ENCODE measurements around the gene EXOC4. TPM values are rescaled to one million over a fixed set of nuclear protein-coding genes. Genes with fewer than 3 reads are reported as not detected.

Gene EXOC4
- total RNA-seq, 1 experiment from 2014 or later, result 75.8 TPM

- no peak overlapping the region for H4K8ac ChIP-seq (replicated peaks; ENCODE audit: insufficient read length, low read depth, low read length)
- Mint-ChIP-seq H3K4me3 (no peak overlapping the region), H3K36me3 (ENCODE audit: insufficient read depth in 1 of 3, low read depth in 3 of 3) (no peaks in the 10 kb centered on the region), H3K27me3 (ENCODE audit: low read depth) (no peaks in the 10 kb centered on the region), H3K9me3 (no peaks in the 10 kb centered on the region), H3K4me1 (peaks cover 9 to 13% of the 10 kb centered on the region in 2 experiments), H3K27ac (no peak overlapping the region)
- no peak overlapping the region for H3T11ph ChIP-seq (ENCODE audit: low read length)
- no peak overlapping the region for H3K4me2 ChIP-seq (ENCODE audit: insufficient read depth, insufficient read length, low read length)
- no peaks in the 10 kb centered on the region for H3K23me2 ChIP-seq (ENCODE audit: insufficient read length, low read depth, low read length, poor library complexity, severe bottlenecking)
- H3K56ac ChIP-seq (ENCODE audit: insufficient read length, low read depth, low read length), result no peak overlapping the region
- H3K27me3 ChIP-seq (ENCODE audit: insufficient read depth, low read length), result no peaks in the 10 kb centered on the region
- H3K79me2 ChIP-seq (ENCODE audit: insufficient read depth, low read length), result no peaks in the 10 kb centered on the region
- H3K18ac ChIP-seq (ENCODE audit: insufficient read length, low read depth, low read length), result no peak overlapping the region
- H3K4me1 ChIP-seq (ENCODE audit: insufficient read depth, low read length), result peaks cover 5% of the 10 kb centered on the region; the same call in 1 of the 2 replicates
- no CpG with 5 or more reads among the region's 4 CpGs for WGBS (ENCODE audit: extremely low coverage, insufficient read length, low lambda C conversion rate)
- no peak overlapping the region for H2BK12ac ChIP-seq (ENCODE audit: insufficient read length, low read depth, low read length)
- no peak overlapping the region for H2BK5ac ChIP-seq (ENCODE audit: insufficient read length, low read length)
- no peak overlapping the region for H3K4ac ChIP-seq (ENCODE audit: low read depth, low read length)
- H3K27ac ChIP-seq (ENCODE audit: insufficient read length, low read depth, low read length), result no peak overlapping the region
- H3K14ac ChIP-seq (ENCODE audit: insufficient read depth, low read length), result no peak overlapping the region
- H2AFZ ChIP-seq (ENCODE audit: low read length), result no peak overlapping the region
- no peak overlapping the region for H4K5ac ChIP-seq (ENCODE audit: insufficient read length, low read depth, low read length)
- no peak overlapping the region for H3K9ac ChIP-seq (ENCODE audit: extremely low read depth, insufficient read length, low read length)
- H4K91ac ChIP-seq (ENCODE audit: insufficient read length, low read depth, low read length), result no peak overlapping the region
- no peak overlapping the region for H2AK5ac ChIP-seq (ENCODE audit: insufficient read length, low read length)
- H3K9me3 ChIP-seq (ENCODE audit: control insufficient read depth, low read depth, low read length), result no peaks in the 10 kb centered on the region
- H3K79me1 ChIP-seq (ENCODE audit: insufficient read depth, low read depth, low read length, poor library complexity, severe bottlenecking), result no peaks in the 10 kb centered on the region
- no peak overlapping the region for H3K23ac ChIP-seq (ENCODE audit: insufficient read length, low read depth, low read length)
- no peak for TF ChIP-seq CTCF (conservative IDR thresholded peaks at IDR 0.05)
- no peak overlapping the region for H2BK120ac ChIP-seq (ENCODE audit: low read depth, low read length, poor library complexity, severe bottlenecking)
- no peaks in the 10 kb centered on the region for H4K20me1 ChIP-seq (ENCODE audit: control insufficient read depth, insufficient read depth, insufficient read length)
- no peak overlapping the region for H2BK15ac ChIP-seq (ENCODE audit: low read depth, low read length)
- DNase-seq, result no peak
- no peak overlapping the region for H2BK20ac ChIP-seq (ENCODE audit: low read depth, low read length, poor library complexity, severe bottlenecking)
These were observed 409.4 kb downstream of the EXOC4 start for GRCh38 chr7:133662276-133662675.
